SU-DHL-6 (cell line): ENCODE data around the gene SLAMF7.
A peak's percentile ranks its signal among the peaks of the same experiment; 100 is the strongest.

ENCODE experiments used
- H2AFZ ChIP-seq: fragments of 200-600 bp; sonication (generic); 2 replicates; pipeline ENCODE4 v1.6.1; 2014; ENCODE audit warnings: low read depth, mild to moderate bottlenecking, moderate library complexity, mixed read lengths, antibody characterized with exemption, low read length; ENCODE audit not compliant: severe bottlenecking
- H3F3A ChIP-seq: fragments of 200-600 bp; shearing (Covaris generic); 2 replicates; pipeline ENCODE4 v1.6.0; 2016; ENCODE audit warnings: antibody characterized with exemption, mild to moderate bottlenecking; ENCODE audit not compliant: insufficient read depth
- H3K27ac ChIP-seq: fragments of 200-600 bp; sonication (generic); 2 replicates; pipeline ENCODE4 v1.5.1; 2016; ENCODE audit warnings: low read depth, mild to moderate bottlenecking, low read length, moderate library complexity, mixed read lengths
- H3K27me3 ChIP-seq: fragments of 200-600 bp; sonication (generic), shearing (Covaris generic); 2 replicates; pipeline ENCODE4 v1.6.0; 2014; ENCODE audit warnings: mild to moderate bottlenecking, low read length
- H3K36me3 ChIP-seq: fragments of 200-600 bp; sonication (generic); 2 replicates; pipeline ENCODE4 v1.6.1; 2014; ENCODE audit warnings: mild to moderate bottlenecking, low read length, mixed read lengths
- H3K4me2 ChIP-seq: fragments of 300-600, 200-600 bp; shearing (Covaris generic), sonication (generic); 2 replicates; pipeline ENCODE4 v1.6.0; 2014; ENCODE audit warnings: low read length, low read depth, mild to moderate bottlenecking; ENCODE audit not compliant: poor library complexity, severe bottlenecking
- H3K4me3 ChIP-seq: fragments of 200-600 bp; sonication (generic); 2 replicates; pipeline ENCODE4 v1.5.1; 2014; ENCODE audit warnings: antibody characterized with exemption, low read length, mild to moderate bottlenecking, mixed read lengths; ENCODE audit not compliant: insufficient read depth, poor library complexity, severe bottlenecking
- H3K79me2 ChIP-seq: fragments of 200-600 bp; sonication (generic); 2 replicates; pipeline ENCODE4 v1.6.1; 2014; ENCODE audit warnings: mild to moderate bottlenecking, low read length, moderate library complexity; ENCODE audit not compliant: insufficient read depth
- H3K9ac ChIP-seq: fragments of 200-600 bp; sonication (generic); 2 replicates; pipeline ENCODE4 v1.7.0; 2014; ENCODE audit warnings: mild to moderate bottlenecking, low read length
- H3K9me2 ChIP-seq: fragments of 200-600 bp; sonication (generic); replicated peaks from 2 replicates; pipeline ENCODE4 v1.6.1; 2014; ENCODE audit warnings: low read length; ENCODE audit not compliant: insufficient read depth
- H3K9me3 ChIP-seq: fragments of 200-600 bp; sonication (generic); 2 replicates; pipeline ENCODE4 v1.6.1; 2014; ENCODE audit warnings: low read length, mixed read lengths; ENCODE audit not compliant: insufficient read depth
- H4K20me1 ChIP-seq: fragments of 200-600 bp; sonication (generic); 2 replicates; pipeline ENCODE4 v1.6.1; 2014; ENCODE audit warnings: low read depth, mild to moderate bottlenecking, antibody characterized with exemption, low read length, moderate library complexity, mixed read lengths
- EZH2phosphoT487 ChIP-seq: fragments of 200-600 bp; sonication (generic), shearing (Covaris generic); conservative IDR thresholded peaks from 2 replicates; pipeline ENCODE4 v1.6.1; 2018; ENCODE audit warnings: mild to moderate bottlenecking, antibody characterized with exemption, low read length, moderate library complexity, mixed read lengths
- TF ChIP-seq, protein P1 (sequence below): fragments of 200-600 bp; sonication (generic); IDR thresholded peaks from one replicate; pipeline ENCODE4 v1.5.1; 2017; ENCODE audit warnings: antibody characterized with exemption, mild to moderate bottlenecking, low read length, moderate library complexity; ENCODE audit not compliant: insufficient read depth, poor library complexity, severe bottlenecking

The SLAMF7 gene

DNA sequence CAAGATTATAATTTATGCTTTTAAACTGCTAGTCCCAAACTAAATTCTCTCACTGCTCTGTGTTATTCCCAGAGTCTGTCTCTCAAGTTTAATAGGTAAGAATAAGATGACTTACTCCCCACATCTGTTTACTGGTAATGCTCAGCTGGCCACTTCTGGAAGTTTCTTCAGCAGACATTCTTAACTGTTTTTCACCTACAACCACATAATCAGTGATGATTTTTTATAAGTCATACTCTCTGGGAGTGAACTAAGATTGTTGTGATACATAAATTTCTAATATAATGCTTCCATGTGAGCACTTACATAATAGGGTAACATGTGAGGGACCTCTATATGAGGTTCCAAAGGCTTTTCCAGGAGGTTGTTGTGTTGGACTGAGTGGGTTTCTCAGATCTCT, 8.7 kb downstream of the SLAMF7 start:
- no peak overlapping the region for H3K4me2 ChIP-seq
- no peaks in the 10 kb centered on the region for H3K79me2 ChIP-seq
- no peaks in the 10 kb centered on the region for H3K9me3 ChIP-seq
- no peak overlapping the region for H3K4me3 ChIP-seq
- no peak for TF ChIP-seq EZH2phosphoT487
- TF ChIP-seq, protein P1, sequence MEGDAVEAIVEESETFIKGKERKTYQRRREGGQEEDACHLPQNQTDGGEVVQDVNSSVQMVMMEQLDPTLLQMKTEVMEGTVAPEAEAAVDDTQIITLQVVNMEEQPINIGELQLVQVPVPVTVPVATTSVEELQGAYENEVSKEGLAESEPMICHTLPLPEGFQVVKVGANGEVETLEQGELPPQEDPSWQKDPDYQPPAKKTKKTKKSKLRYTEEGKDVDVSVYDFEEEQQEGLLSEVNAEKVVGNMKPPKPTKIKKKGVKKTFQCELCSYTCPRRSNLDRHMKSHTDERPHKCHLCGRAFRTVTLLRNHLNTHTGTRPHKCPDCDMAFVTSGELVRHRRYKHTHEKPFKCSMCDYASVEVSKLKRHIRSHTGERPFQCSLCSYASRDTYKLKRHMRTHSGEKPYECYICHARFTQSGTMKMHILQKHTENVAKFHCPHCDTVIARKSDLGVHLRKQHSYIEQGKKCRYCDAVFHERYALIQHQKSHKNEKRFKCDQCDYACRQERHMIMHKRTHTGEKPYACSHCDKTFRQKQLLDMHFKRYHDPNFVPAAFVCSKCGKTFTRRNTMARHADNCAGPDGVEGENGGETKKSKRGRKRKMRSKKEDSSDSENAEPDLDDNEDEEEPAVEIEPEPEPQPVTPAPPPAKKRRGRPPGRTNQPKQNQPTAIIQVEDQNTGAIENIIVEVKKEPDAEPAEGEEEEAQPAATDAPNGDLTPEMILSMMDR = no peak
- H4K20me1 ChIP-seq = no peaks in the 10 kb centered on the region
- H3K9me2 ChIP-seq = no peaks in the 10 kb centered on the region
- no peaks in the 10 kb centered on the region for H3K27me3 ChIP-seq
- H3K27ac ChIP-seq = no peak overlapping the region
- H3K9ac ChIP-seq = no peak overlapping the region
- no peaks in the 10 kb centered on the region for H3F3A ChIP-seq
- no peaks in the 10 kb centered on the region for H3K36me3 ChIP-seq
- H2AFZ ChIP-seq = no peak overlapping the region

DNA sequence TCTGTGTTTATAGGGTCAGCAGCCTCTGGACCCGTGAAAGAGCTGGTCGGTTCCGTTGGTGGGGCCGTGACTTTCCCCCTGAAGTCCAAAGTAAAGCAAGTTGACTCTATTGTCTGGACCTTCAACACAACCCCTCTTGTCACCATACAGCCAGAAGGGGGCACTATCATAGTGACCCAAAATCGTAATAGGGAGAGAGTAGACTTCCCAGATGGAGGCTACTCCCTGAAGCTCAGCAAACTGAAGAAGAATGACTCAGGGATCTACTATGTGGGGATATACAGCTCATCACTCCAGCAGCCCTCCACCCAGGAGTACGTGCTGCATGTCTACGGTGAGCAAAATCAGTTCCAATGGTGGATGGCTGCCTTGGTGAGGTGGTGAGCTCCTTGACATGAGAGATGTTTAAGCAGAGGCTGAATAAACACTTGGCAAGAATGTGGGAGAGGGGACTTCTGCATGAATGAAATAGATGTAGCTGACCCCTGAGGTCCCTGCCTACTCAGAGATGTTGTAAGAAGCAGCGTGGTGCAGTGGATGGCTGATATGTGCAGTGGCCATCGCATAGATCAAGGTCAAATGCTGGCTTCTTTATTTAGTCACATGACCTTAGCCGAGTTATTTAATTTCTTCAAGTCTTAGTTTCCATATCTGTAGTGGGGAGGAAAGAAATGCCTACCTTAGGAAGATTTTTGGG, 9.3 kb downstream of the SLAMF7 start:
- Histone ChIP-seq H3K9ac (no peak overlapping the region), H3K27ac (no peak overlapping the region), H3K4me3 (no peak overlapping the region), H3K4me2 (no peak overlapping the region), H4K20me1 (no peaks in the 10 kb centered on the region), H3K9me3 (no peaks in the 10 kb centered on the region), H3K27me3 (no peaks in the 10 kb centered on the region), H3K79me2 (no peaks in the 10 kb centered on the region), H3K9me2 (no peaks in the 10 kb centered on the region), H3K36me3 (no peaks in the 10 kb centered on the region), H2AFZ (no peak overlapping the region), H3F3A (no peaks in the 10 kb centered on the region)
- TF ChIP-seq, protein P1 = peak; percentile 42
- TF ChIP-seq EZH2phosphoT487 = no peak

DNA sequence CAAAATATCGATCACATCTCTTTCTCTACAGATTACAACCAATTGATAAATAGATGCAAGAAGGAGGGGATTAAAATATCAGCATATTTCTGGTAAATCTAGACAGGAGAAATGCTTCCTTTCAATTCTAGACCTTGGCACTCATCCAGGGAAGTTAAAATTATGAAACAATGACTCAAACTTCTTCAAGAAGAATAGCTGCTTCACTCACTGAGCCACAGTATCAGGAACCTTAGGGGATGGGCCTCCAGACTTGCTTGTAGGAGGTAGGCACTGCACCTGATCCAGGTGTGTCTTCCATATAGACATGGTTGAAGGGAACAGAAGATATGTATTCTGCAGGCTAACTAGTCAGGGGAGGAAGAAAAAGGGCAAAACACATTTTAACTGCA, 9.8 kb downstream of the SLAMF7 start:
- H3K9ac ChIP-seq = no peak overlapping the region
- H4K20me1 ChIP-seq = no peaks in the 10 kb centered on the region
- no peak overlapping the region for H2AFZ ChIP-seq
- no peaks in the 10 kb centered on the region for H3K79me2 ChIP-seq
- no peaks in the 10 kb centered on the region for H3F3A ChIP-seq
- H3K27ac ChIP-seq = no peak overlapping the region
- TF ChIP-seq, protein P1 = no peak
- TF ChIP-seq EZH2phosphoT487 = no peak
- H3K4me3 ChIP-seq = no peak overlapping the region
- H3K9me2 ChIP-seq = no peaks in the 10 kb centered on the region
- no peak overlapping the region for H3K4me2 ChIP-seq
- no peaks in the 10 kb centered on the region for H3K27me3 ChIP-seq
- no peaks in the 10 kb centered on the region for H3K9me3 ChIP-seq
- H3K36me3 ChIP-seq = no peaks in the 10 kb centered on the region
